ENCODE measurements around the gene KIF1C. TPM values are rescaled to one million over a fixed set of nuclear protein-coding genes. Genes with fewer than 3 reads are reported as not detected.

KIF1C gene
- total and polyA plus RNA-seq, 2 donors (not counting 1 experiment from before 2014, with no cell fraction given): 5.7 to 29.6 TPM

GRCh38 chr17:4950075-4950745, 47.5 kb upstream of the KIF1C start:
- ChIA-PET POLR2A (interaction anchor here (0.7 to 4.9 kb wide), 3 partner anchors 10 to 17 kb away, joined by 3 to 81 read pairs (median 38); partner anchors contain the start of genes RNF167, SLC25A11 and SPAG7), CTCF (interaction anchor here (1.2 to 3.0 kb wide), 2 partner anchors 17 to 41 kb away, joined by 3 to 16 read pairs; partner anchors contain the start of gene SPAG7)
- Histone ChIP-seq H4K20me1 (ENCODE audit: control insufficient read depth, insufficient read depth, low read length, poor library complexity, severe bottlenecking) (peaks cover 30% of the 10 kb centered on the region), H3K9ac (ENCODE audit: low read length) (peak overlapping the region; percentile 97), H3K9me3 (ENCODE audit: control extremely low read depth in 1 of 3, control insufficient read depth in 2 of 3, insufficient read depth in 1 of 3, low read length in 2 of 3) (no peaks in the 10 kb centered on the region), H3K27me3 (replicated peaks in 1 of 4; ENCODE audit: control extremely low read depth in 1 of 4, control insufficient read depth in 3 of 4, insufficient read depth in 4 of 4, low read length in 3 of 4) (no peaks in the 10 kb centered on the region), H3K4me3 (ENCODE audit: control extremely low read depth in 1 of 5, extremely low read depth in 1 of 5, insufficient read depth in 1 of 5, low read depth in 2 of 5, low read length in 4 of 5) (peak overlapping the region; percentile 21 to 99 (median 96)), H3K36me3 (replicated peaks in 1 of 2; ENCODE audit: control extremely low read depth in 1 of 2, control insufficient read depth in 1 of 2, extremely low read depth in 1 of 2, insufficient read depth in 2 of 2, low read length in 1 of 2) (peaks cover 0 to 17% of the 10 kb centered on the region in 2 experiments), H2AFZ (ENCODE audit: insufficient read depth, low read depth, low read length, poor library complexity, severe bottlenecking) (peak overlapping the region; percentile 97), H3K4me1 (ENCODE audit: control insufficient read depth in 2 of 2, insufficient read depth in 2 of 2, low read length in 2 of 2) (peaks cover 24 to 32% of the 10 kb centered on the region in 2 donors), H3K4me2 (replicated peaks; ENCODE audit: low read depth, low read length, poor library complexity, severe bottlenecking) (peak overlapping the region; percentile 98), H3K79me2 (ENCODE audit: control insufficient read depth, insufficient read depth, low read length) (peaks cover 37% of the 10 kb centered on the region), H3K27ac (ENCODE audit: low read length in 2 of 2) (peak overlapping the region; percentile 55 to 93)
- H3K4me3 Mint-ChIP-seq: peak overlapping the region; percentile 85
- no peak for ATAC-seq (ENCODE audit: low read depth)
- intact Hi-C loops (cut with micrococcal nuclease): no loop called here
- TF ChIP-seq EZH2 (IDR thresholded peaks at IDR 0.05; ENCODE audit: borderline replicate concordance, insufficient read depth, low read depth, low read length, poor library complexity, severe bottlenecking) (no peak), CTCF (IDR thresholded peaks at IDR 0.05) (no peak)
- H3K27me3 Mint-ChIP-seq: no peaks in the 10 kb centered on the region
- 7% methylated on average over 48 of the region's 52 CpGs for WGBS (ENCODE audit: insufficient coverage)
- peak overlapping the region; percentile 90 for H3K27ac Mint-ChIP-seq
- H3K4me1 Mint-ChIP-seq: peaks cover 33% of the 10 kb centered on the region
- DNase-seq: peak; percentile 66
- no peaks in the 10 kb centered on the region for H3K9me3 Mint-ChIP-seq (ENCODE audit: insufficient read depth)

GRCh38 chr17:4950746-4951204, 47.0 kb upstream of the KIF1C start, which contains the start of gene ENO3:
TSS of gene ENO3 (plus strand) at chr17:4951119. CDS start at chr17:4951830, 711 bp downstream.
- Histone ChIP-seq H3K27me3 (replicated peaks in 1 of 4; ENCODE audit: control extremely low read depth in 1 of 4, control insufficient read depth in 3 of 4, insufficient read depth in 4 of 4, low read length in 3 of 4) (no peaks in the 10 kb centered on the region), H3K4me1 (ENCODE audit: control insufficient read depth in 2 of 2, insufficient read depth in 2 of 2, low read length in 2 of 2) (peaks cover 18 to 26% of the 10 kb centered on the region in 2 donors), H3K79me2 (ENCODE audit: control insufficient read depth, insufficient read depth, low read length) (peaks cover 32% of the 10 kb centered on the region), H3K9ac (ENCODE audit: low read length) (peak within 1 kb of the TSS; percentile 97), H3K4me2 (replicated peaks; ENCODE audit: low read depth, low read length, poor library complexity, severe bottlenecking) (peak within 1 kb of the TSS; percentile 98), H3K4me3 (ENCODE audit: control extremely low read depth in 1 of 5, extremely low read depth in 1 of 5, insufficient read depth in 1 of 5, low read depth in 2 of 5, low read length in 4 of 5) (peak within 1 kb of the TSS; percentile 21 to 99 (median 96)), H3K9me3 (ENCODE audit: control extremely low read depth in 1 of 3, control insufficient read depth in 2 of 3, insufficient read depth in 1 of 3, low read length in 2 of 3) (no peaks in the 10 kb centered on the region), H2AFZ (ENCODE audit: insufficient read depth, low read depth, low read length, poor library complexity, severe bottlenecking) (peak within 1 kb of the TSS; percentile 97), H3K36me3 (replicated peaks in 1 of 2; ENCODE audit: control extremely low read depth in 1 of 2, control insufficient read depth in 1 of 2, extremely low read depth in 1 of 2, insufficient read depth in 2 of 2, low read length in 1 of 2) (peaks cover 0 to 11% of the 10 kb centered on the region in 2 experiments), H4K20me1 (ENCODE audit: control insufficient read depth, insufficient read depth, low read length, poor library complexity, severe bottlenecking) (peaks cover 24% of the 10 kb centered on the region), H3K27ac (ENCODE audit: low read length in 2 of 2) (peak within 1 kb of the TSS; percentile 55 to 93)
- intact Hi-C loops (cut with micrococcal nuclease): no loop called here
- Mint-ChIP-seq H3K4me3 (peak within 1 kb of the TSS; percentile 85), H3K27me3 (no peaks in the 10 kb centered on the region), H3K9me3 (ENCODE audit: insufficient read depth) (no peaks in the 10 kb centered on the region), H3K27ac (peak within 1 kb of the TSS; percentile 90), H3K4me1 (peaks cover 28% of the 10 kb centered on the region)
- DNase-seq (no peak), ATAC-seq (ENCODE audit: low read depth) (no peak)
- 65% methylated on average over 4 of the region's 7 CpGs for WGBS (ENCODE audit: insufficient coverage)
- ChIA-PET POLR2A (interaction anchor here (0.7 to 4.9 kb wide), 3 partner anchors 11 to 16 kb away, joined by 3 to 81 read pairs (median 38); partner anchors contain the start of genes RNF167, SLC25A11 and SPAG7), CTCF (interaction anchor here (1.0 to 3.0 kb wide), 4 partner anchors 12 to 42 kb away, joined by 3 to 16 read pairs (median 4); partner anchors contain the start of gene SPAG7)
- no peak for TF ChIP-seq CTCF (IDR thresholded peaks at IDR 0.05)
- no peak for TF ChIP-seq EZH2 (IDR thresholded peaks at IDR 0.05; ENCODE audit: borderline replicate concordance, insufficient read depth, low read depth, low read length, poor library complexity, severe bottlenecking)
